Ovary (tissue), 9 donors: ENCODE results near the gene CTCF. TPM values are rescaled to one million over a fixed set of nuclear protein-coding genes. Genes with fewer than 3 reads are reported as not detected.

Source experiments
- DNase-seq, 5 donors: peaks; one replicate each; pipeline ENCODE4 v3.0.0-alpha.2; 2019 to 2020
- H3K27ac ChIP-seq, 2 donors: fragments of 200-600 bp; one replicate each; pipeline versions ENCODE4 v1.5.1 to v1.8.0; 2019 to 2022
- H3K27me3 ChIP-seq: fragments of 200-600 bp; one replicate; pipeline ENCODE4 v1.8.0; 2022
- H3K36me3 ChIP-seq: fragments of 200-600 bp; sonication (generic); one replicate; pipeline ENCODE4 v1.5.1; 2019
- H3K4me1 ChIP-seq: one replicate; pipeline ENCODE4 v1.8.1; 2013; ENCODE audit warnings: mild to moderate bottlenecking, moderate library complexity; ENCODE audit not compliant: insufficient read depth
- H3K4me3 ChIP-seq: fragments of 200-600 bp; sonication (generic); one replicate; pipeline ENCODE4 v1.5.1; 2017
- H3K9me3 ChIP-seq, 2 donors: fragments of 200-600 bp in 1 of 2; sonication (generic) in 1 of 2; one replicate each; pipeline versions ENCODE4 v1.5.1 to v1.8.1; 2013 to 2019; ENCODE audit warnings: mild to moderate bottlenecking in 1 of 2, moderate library complexity in 1 of 2
- EP300 ChIP-seq: sonication (generic); formaldehyde crosslinking; IDR thresholded peaks from one replicate; pipeline ENCODE4 v1.6.1; 2017; ENCODE audit warnings: antibody characterized with exemption
- POLR2A ChIP-seq: fragments of 450-650 bp; IDR thresholded peaks from one replicate; pipeline ENCODE4 v1.6.1; 2017; ENCODE audit warnings: antibody characterized with exemption, mild to moderate bottlenecking, moderate library complexity
- WGBS, 3 donors: extraction: QIAGEN DNeasy Blood & Tissue Kit in 1 of 3; methylation state at CpG; one replicate each; pipeline versions ENCODE4 v1.1.5 to v1.1.7; 2013 to 2017; 5-methylcytosine and 5-hydroxymethylcytosine counted together
- intact Hi-C, 4 donors: fragments of 100-400 bp; cut with DNase I; formaldehyde crosslinking; loops; one replicate each; pipeline versions ENCODE4 v1.11.0 to v1.15.1; 2022 to 2023
- polyA plus RNA-seq, 2 donors: library from polyadenylated mRNA; stranded (reverse); fragments of 200-250 nt in 1 of 2; fragments of 350-450 nt in 1 of 2; fragmentation: Illumina TruSeq in 1 of 2; extraction: RNeasy Lipid Tissue Mini Kit (QIAGEN cat#74804) in 1 of 2; gene quantifications; one replicate each; pipeline ENCODE4 v1.2.3, GENCODE V29; 2013 to 2014
- total RNA-seq, 7 donors: library from RNA; depleted of rRNA in 2 of 7; stranded (reverse); fragments of >200 nt in 2 of 7; fragmentation: NEBNext Ultra II Directional in 3 of 7; extraction: Animal tissue kit (Norgen Biotek cat#: 25700) in 3 of 7; gene quantifications; one replicate each; pipeline versions ENCODE4 v1.1.0 to v1.2.4, GENCODE V29; 2016 to 2023
- TF ChIP-seq, protein P1 (sequence below), 3 donors: fragments of 450-650 bp in 2 of 3; fragments of 200-600 bp in 1 of 3; IDR thresholded peaks; one replicate each; pipeline versions ENCODE4 v1.5.1 to v1.8.0; 2016 to 2022; ENCODE audit warnings: antibody characterized with exemption in 3 of 3, mild to moderate bottlenecking in 1 of 3
- donor health status: DM: no; HTN: no; CAD: no; lungs with moderate emphysema.
- donor health status: DM: no; HTN: no; CAD: no.
- donor health status: Bipolar disorder and iron deficiency.
- donor health status: DM: yes; HTN: yes; CAD: no.
- donor health status: DM: no; HTN: no; CAD: no.
- donor health status: DM: yes; HTN: yes; CAD: no.

The CTCF gene
- total and polyA plus RNA-seq, 9 donors = 21.0 to 48.4 (median 42.2) TPM

- DNase-seq = peak in 1 of 5 donors; percentile 30
- intact Hi-C loops = loop anchor here in 1 of 4 donors (10.0 kb wide), 1 partner anchor 104 kb away; the partner anchor contains the start of gene CARMIL2
- Histone ChIP-seq H3K36me3 (no peaks in the 10 kb centered on the region), H3K27me3 (no peaks in the 10 kb centered on the region), H3K27ac (no peak overlapping the region), H3K4me1 (peaks cover 5% of the 10 kb centered on the region), H3K4me3 (no peak overlapping the region), H3K9me3 (no peaks in the 10 kb centered on the region)
- 93 to 100% (median 96%) methylated on average over 1 of the region's 1 CpG for WGBS, 3 donors
- TF ChIP-seq EP300 = no peak
- TF ChIP-seq POLR2A = no peak
- TF ChIP-seq, protein P1, sequence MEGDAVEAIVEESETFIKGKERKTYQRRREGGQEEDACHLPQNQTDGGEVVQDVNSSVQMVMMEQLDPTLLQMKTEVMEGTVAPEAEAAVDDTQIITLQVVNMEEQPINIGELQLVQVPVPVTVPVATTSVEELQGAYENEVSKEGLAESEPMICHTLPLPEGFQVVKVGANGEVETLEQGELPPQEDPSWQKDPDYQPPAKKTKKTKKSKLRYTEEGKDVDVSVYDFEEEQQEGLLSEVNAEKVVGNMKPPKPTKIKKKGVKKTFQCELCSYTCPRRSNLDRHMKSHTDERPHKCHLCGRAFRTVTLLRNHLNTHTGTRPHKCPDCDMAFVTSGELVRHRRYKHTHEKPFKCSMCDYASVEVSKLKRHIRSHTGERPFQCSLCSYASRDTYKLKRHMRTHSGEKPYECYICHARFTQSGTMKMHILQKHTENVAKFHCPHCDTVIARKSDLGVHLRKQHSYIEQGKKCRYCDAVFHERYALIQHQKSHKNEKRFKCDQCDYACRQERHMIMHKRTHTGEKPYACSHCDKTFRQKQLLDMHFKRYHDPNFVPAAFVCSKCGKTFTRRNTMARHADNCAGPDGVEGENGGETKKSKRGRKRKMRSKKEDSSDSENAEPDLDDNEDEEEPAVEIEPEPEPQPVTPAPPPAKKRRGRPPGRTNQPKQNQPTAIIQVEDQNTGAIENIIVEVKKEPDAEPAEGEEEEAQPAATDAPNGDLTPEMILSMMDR (IDR thresholded peaks at IDR 0.05) = no peak
These were observed 21.6 kb upstream of the CTCF start for GRCh38 chr16:67540756-67541155.

DNA sequence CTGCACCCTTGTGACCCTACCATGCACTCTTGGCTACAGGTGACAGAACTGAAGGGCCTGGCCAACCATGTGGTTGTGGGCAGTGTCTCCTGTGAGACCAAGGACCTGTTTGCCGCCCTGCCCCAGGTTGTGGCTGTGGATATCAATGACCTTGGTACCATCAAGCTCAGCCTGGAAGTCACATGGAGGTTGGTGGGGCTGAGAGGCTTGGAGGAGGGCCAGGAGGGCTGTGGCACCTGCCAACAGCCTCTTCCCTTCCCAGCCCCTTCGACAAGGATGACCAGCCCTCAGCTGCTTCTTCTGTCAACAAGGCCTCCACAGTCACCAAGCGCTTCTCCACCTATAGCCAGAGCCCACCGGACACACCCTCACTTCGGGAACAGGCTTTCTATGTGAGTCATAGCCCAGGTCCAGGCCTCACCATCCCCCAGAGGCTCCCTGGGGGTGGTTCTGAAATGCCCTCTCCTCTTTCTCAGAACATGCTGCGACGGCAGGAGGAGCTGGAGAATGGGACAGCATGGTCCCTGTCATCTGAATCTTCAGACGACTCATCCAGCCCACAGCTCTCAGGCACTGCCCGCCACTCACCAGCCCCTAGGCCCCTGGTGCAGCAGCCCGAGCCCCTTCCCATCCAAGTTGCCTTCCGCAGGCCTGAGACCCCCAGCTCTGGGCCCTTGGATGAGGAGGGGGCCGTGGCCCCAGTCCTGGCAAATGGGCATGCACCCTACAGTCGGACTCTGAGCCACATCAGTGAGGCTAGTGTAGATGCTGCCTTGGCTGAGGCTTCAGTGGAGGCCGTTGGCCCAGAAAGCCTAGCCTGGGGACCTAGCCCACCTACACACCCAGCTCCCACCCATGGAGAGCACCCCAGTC is 20.7 kb upstream of the CTCF start:
- Histone ChIP-seq H3K9me3 (no peaks in the 10 kb centered on the region), H3K27ac (no peak overlapping the region), H3K4me1 (peaks cover 5% of the 10 kb centered on the region), H3K27me3 (no peaks in the 10 kb centered on the region), H3K4me3 (no peak overlapping the region), H3K36me3 (no peaks in the 10 kb centered on the region)
- TF ChIP-seq EP300 (no peak), POLR2A (no peak)
- TF ChIP-seq, protein P1 (IDR thresholded peaks at IDR 0.05) = no peak
- DNase-seq = peak in 3 of 5 donors; percentile 20 to 34 (median 26)
- WGBS, 3 donors = 71 to 76% (median 74%) methylated on average over 13 to 14 of the region's 14 CpGs
- intact Hi-C loops = loop anchor here in 1 of 4 donors (10.0 kb wide), 1 partner anchor 103 kb away; the partner anchor contains the start of gene CARMIL2

- Histone ChIP-seq H3K4me3 (no peak overlapping the region), H3K9me3 (no peaks in the 10 kb centered on the region), H3K36me3 (no peaks in the 10 kb centered on the region), H3K4me1 (peaks cover 5% of the 10 kb centered on the region), H3K27me3 (no peaks in the 10 kb centered on the region), H3K27ac (no peak overlapping the region)
- intact Hi-C loops = loop anchor here in 1 of 4 donors (10.0 kb wide), 1 partner anchor 102 kb away; the partner anchor contains the start of gene CARMIL2
- peak in 3 of 5 donors; percentile 30 to 42 (median 35) for DNase-seq
- TF ChIP-seq EP300 (no peak), POLR2A (no peak)
- TF ChIP-seq, protein P1 (IDR thresholded peaks at IDR 0.05) = no peak
These were observed 19.9 kb upstream of the CTCF start for GRCh38 chr16:67542464-67542863.

DNA sequence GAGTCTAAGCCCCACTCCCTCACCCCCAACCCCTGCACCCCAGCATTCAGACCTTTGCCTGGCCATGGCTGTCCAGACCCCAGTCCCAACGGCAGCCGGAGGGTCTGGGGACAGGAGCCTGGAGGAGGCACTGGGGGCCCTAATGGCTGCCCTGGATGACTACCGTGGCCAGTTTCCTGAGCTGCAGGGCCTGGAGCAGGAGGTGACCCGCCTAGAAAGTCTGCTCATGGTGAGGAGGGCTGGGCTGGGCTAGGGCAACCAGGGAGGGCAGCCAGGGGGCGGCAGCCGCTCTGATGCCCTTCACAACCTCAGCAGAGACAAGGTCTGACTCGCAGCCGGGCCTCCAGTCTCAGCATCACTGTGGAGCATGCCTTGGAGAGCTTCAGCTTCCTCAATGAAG is 19.3 kb upstream of the CTCF start:
- Histone ChIP-seq H3K27me3 (no peaks in the 10 kb centered on the region), H3K4me3 (no peak overlapping the region), H3K4me1 (peaks cover 5% of the 10 kb centered on the region), H3K9me3 (no peaks in the 10 kb centered on the region), H3K36me3 (no peaks in the 10 kb centered on the region), H3K27ac (no peak overlapping the region)
- intact Hi-C loops = loop anchor here in 1 of 4 donors (10.0 kb wide), 1 partner anchor 102 kb away; the partner anchor contains the start of gene CARMIL2
- WGBS, 3 donors = 82 to 90% (median 84%) methylated on average over 8 of the region's 8 CpGs
- peak in 1 of 5 donors; percentile 29 for DNase-seq
- TF ChIP-seq POLR2A (no peak), EP300 (no peak)
- TF ChIP-seq, protein P1 (IDR thresholded peaks at IDR 0.05) = no peak
